ENCODE results near the gene ALKBH4. TPM values are rescaled to one million over a fixed set of nuclear protein-coding genes. Genes with fewer than 3 reads are reported as not detected.

The ALKBH4 gene
- total and polyA plus RNA-seq, 2 of the 8 experiments (the other 6 are each of a cell fraction or from before 2014, with no cell fraction given) = 10.2 to 16.6 TPM

- peak; percentile 56 for TF ChIP-seq CTBP2 (IDR thresholded peaks at IDR 0.05; ENCODE audit: borderline replicate concordance, insufficient read depth, insufficient read length, low read length)
- no peak for TF ChIP-seq JUND (IDR thresholded peaks at IDR 0.05; ENCODE audit: low read length)
- TF ChIP-seq SUZ12 (IDR thresholded peaks at IDR 0.05; ENCODE audit: low read length) = no peak
- no peak for TF ChIP-seq CHD2 (IDR thresholded peaks at IDR 0.05; ENCODE audit: low read length)
- TF ChIP-seq SP2 (IDR thresholded peaks at IDR 0.05; ENCODE audit: low read length) = no peak
- no peak for TF ChIP-seq CEBPB (IDR thresholded peaks at IDR 0.05; ENCODE audit: low read depth, low read length)
- peak; percentile 86; the same call in 1 of the 2 replicates for TF ChIP-seq EGR1 (IDR thresholded peaks at IDR 0.05; ENCODE audit: borderline replicate concordance, low read depth, low read length)
- TF ChIP-seq TEAD4 (IDR thresholded peaks at IDR 0.05; ENCODE audit: low read depth, low read length) = no peak; the same call in 1 of the 2 replicates
- no peak for TF ChIP-seq JUN (IDR thresholded peaks at IDR 0.05; ENCODE audit: low read depth, low read length)
- TF ChIP-seq HDAC2 (IDR thresholded peaks at IDR 0.05; ENCODE audit: borderline replicate concordance in 1 of 2, low read depth in 2 of 2, low read length in 2 of 2) = peak; percentile 75 to 78; a peak in 3 of 4 replicates
- no peak for TF ChIP-seq MAFK (IDR thresholded peaks at IDR 0.05; ENCODE audit: low read depth, low read length)
- no peak for TF ChIP-seq TCF12 (IDR thresholded peaks at IDR 0.05; ENCODE audit: low read depth, low read length)
- no peak for TF ChIP-seq ATF2 (IDR thresholded peaks at IDR 0.05; ENCODE audit: low read length)
- TF ChIP-seq SAP30 (IDR thresholded peaks at IDR 0.05; ENCODE audit: insufficient read depth, insufficient replicate concordance, low read length) = no peak
- TF ChIP-seq, protein P1, sequence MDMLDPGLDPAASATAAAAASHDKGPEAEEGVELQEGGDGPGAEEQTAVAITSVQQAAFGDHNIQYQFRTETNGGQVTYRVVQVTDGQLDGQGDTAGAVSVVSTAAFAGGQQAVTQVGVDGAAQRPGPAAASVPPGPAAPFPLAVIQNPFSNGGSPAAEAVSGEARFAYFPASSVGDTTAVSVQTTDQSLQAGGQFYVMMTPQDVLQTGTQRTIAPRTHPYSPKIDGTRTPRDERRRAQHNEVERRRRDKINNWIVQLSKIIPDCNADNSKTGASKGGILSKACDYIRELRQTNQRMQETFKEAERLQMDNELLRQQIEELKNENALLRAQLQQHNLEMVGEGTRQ (IDR thresholded peaks at IDR 0.05; ENCODE audit: low read length) = 0 out of 2 replicates have a peak, but pooled peaks have one; percentile 9
- TF ChIP-seq RAD21 (IDR thresholded peaks at IDR 0.05 in 1 of 2, conservative IDR thresholded peaks at IDR 0.05 in 1 of 2; ENCODE audit: low read depth in 2 of 2, low read length in 2 of 2) = peak in 1 of 2 experiments; percentile 0; a peak in 2 of 4 replicates
- peak; percentile 73; the same call in 1 of the 2 replicates for TF ChIP-seq GABPA (IDR thresholded peaks at IDR 0.05; ENCODE audit: borderline replicate concordance, insufficient read depth, low read length)
- peak; percentile 94 for TF ChIP-seq KDM4A (IDR thresholded peaks at IDR 0.05; ENCODE audit: low read depth, low read length, severe bottlenecking)
- peak; percentile 84 for TF ChIP-seq BACH1 (IDR thresholded peaks at IDR 0.05; ENCODE audit: low read length)
- no peak for TF ChIP-seq CHD1 (IDR thresholded peaks at IDR 0.05; ENCODE audit: low read depth, low read length)
- no peak; the same call in 1 of the 2 replicates for TF ChIP-seq CREB1 (IDR thresholded peaks at IDR 0.05)
These were observed at the start of gene ALKBH4, which contains the start of gene LRWD1 (continued) for GRCh38 chr7:102464577-102465280.
